HepG2 (cell line): ENCODE measurements around the gene FAHD1. TPM values are rescaled to one million over a fixed set of nuclear protein-coding genes. Genes with fewer than 3 reads are reported as not detected.

Experiments
- ATRX ChIP-seq: sonication (generic); formaldehyde crosslinking; IDR thresholded peaks from 2 replicates; pipeline ENCODE4 v1.4.0; 2020; ENCODE audit warnings: missing genetic modification reagents, borderline replicate concordance
- CC2D1A ChIP-seq: sonication (generic); formaldehyde crosslinking; IDR thresholded peaks from 2 replicates; pipeline ENCODE4 v1.8.1; 2023; ENCODE audit warnings: mild to moderate bottlenecking, missing genetic modification reagents
- HNF4G ChIP-seq, 2 experiments: sonication (generic) in 1 of 2; formaldehyde crosslinking in 1 of 2; IDR thresholded peaks; 2 replicates each; pipeline versions ENCODE4 v1.4.0 to v1.6.1; 2011 to 2020; ENCODE audit warnings: borderline replicate concordance in 2 of 2, low read depth in 2 of 2, mild to moderate bottlenecking in 2 of 2, low read length in 1 of 2, missing genetic modification reagents in 1 of 2, moderate library complexity in 1 of 2
- KIAA2018 ChIP-seq: sonication (generic); formaldehyde crosslinking; IDR thresholded peaks from 2 replicates; pipeline ENCODE4 v1.5.0; 2020; ENCODE audit warnings: mild to moderate bottlenecking, missing genetic modification reagents, borderline replicate concordance
- ONECUT2 ChIP-seq: sonication (generic); formaldehyde crosslinking; IDR thresholded peaks from 2 replicates; pipeline ENCODE4 v1.4.0; 2020; ENCODE audit warnings: missing genetic modification reagents
- SIN3A ChIP-seq: IDR thresholded peaks from 2 replicates; pipeline ENCODE4 v1.6.1; 2011; ENCODE audit warnings: low read depth, mild to moderate bottlenecking, control low read depth, low read length, borderline replicate concordance
- SKIL ChIP-seq: sonication (generic); formaldehyde crosslinking; IDR thresholded peaks from 2 replicates; pipeline ENCODE4 v1.8.0; 2022; ENCODE audit warnings: missing genetic modification reagents, mild to moderate bottlenecking, moderate library complexity, borderline replicate concordance
- SPEN ChIP-seq: sonication (generic); formaldehyde crosslinking; IDR thresholded peaks from 2 replicates; pipeline ENCODE4 v1.5.1; 2020; ENCODE audit warnings: low read depth, mild to moderate bottlenecking, missing genetic modification reagents
- TSC22D2 ChIP-seq: sonication (generic); formaldehyde crosslinking; IDR thresholded peaks from 2 replicates; pipeline ENCODE4 v1.5.1; 2020; ENCODE audit warnings: missing genetic modification reagents, mild to moderate bottlenecking, borderline replicate concordance
- ZNF598 ChIP-seq: sonication (generic); formaldehyde crosslinking; IDR thresholded peaks from 2 replicates; pipeline ENCODE4 v1.5.1; 2020; ENCODE audit warnings: mild to moderate bottlenecking, missing genetic modification reagents, borderline replicate concordance
- ZNF660 ChIP-seq: sonication (generic); formaldehyde crosslinking; IDR thresholded peaks from 2 replicates; pipeline ENCODE4 v1.5.1; 2020; ENCODE audit warnings: mild to moderate bottlenecking, low read depth, missing genetic modification reagents, borderline replicate concordance
- ZNF781 ChIP-seq: sonication (generic); formaldehyde crosslinking; IDR thresholded peaks from 2 replicates; pipeline ENCODE4 v1.5.1; 2020; ENCODE audit warnings: borderline replicate concordance, mild to moderate bottlenecking, missing genetic modification reagents; ENCODE audit errors: not compliant biosample characterization
- polyA plus RNA-seq, 8 experiments: library from polyadenylated mRNA; depleted of rRNA in 3 of 8; stranded (reverse) in 7 of 8; unstranded in 1 of 8; fragments of >200 nt; fragmentation: Illumina TruSeq in 4 of 8; extraction: Trizol in 4 of 8; gene quantifications; 2 replicates each; pipeline versions ENCODE4 v1.2.1 to v1.2.3, GENCODE V29; 2011 to 2016; ENCODE audit warnings: low read depth in 4 of 8, missing spikeins in 1 of 8, mixed read lengths in 1 of 8; ENCODE audit not compliant: insufficient read depth in 1 of 8
- total RNA-seq, 5 experiments: library from RNA; depleted of rRNA; stranded (reverse); fragments of >200 nt; fragmentation: Illumina TruSeq; extraction: Trizol; gene quantifications; 2 replicates each; pipeline ENCODE4 v1.2.3, GENCODE V29; 2016; ENCODE audit warnings: low read depth in 1 of 5
- TF ChIP-seq, protein P1 (sequence below): IDR thresholded peaks from 2 replicates; pipeline ENCODE4 v1.6.1; 2012; ENCODE audit warnings: low read length, improper control_type of control experiment

FAHD1 gene
- total and polyA plus RNA-seq, 2 of the 13 experiments (the other 11 are each of a cell fraction or from before 2014, with no cell fraction given), result 39.0 to 45.3 TPM

- TF ChIP-seq KIAA2018 (CRISPR knock-in tag) (no peak), HNF4G (IDR thresholded peaks at IDR 0.05; ENCODE audit: borderline replicate concordance, low read depth, low read length) (no peak), HNF4G (CRISPR knock-in tag; IDR thresholded peaks at IDR 0.05; ENCODE audit: borderline replicate concordance, low read depth) (no peak), ZNF598 (0 out of 2 replicates have a peak, but pooled peaks have one; percentile 55), TSC22D2 (no peak; the same call in 1 of the 2 replicates), SIN3A (no peak), SPEN (CRISPR knock-in tag) (peak; percentile 65), SKIL (CRISPR knock-in tag) (no peak; the same call in 1 of the 2 replicates), CC2D1A (no peak), ZNF781 (CRISPR knock-in tag) (no peak), ONECUT2 (CRISPR knock-in tag) (no peak), ZNF660 (no peak), ATRX (CRISPR knock-in tag) (no peak)
- TF ChIP-seq, protein P1, sequence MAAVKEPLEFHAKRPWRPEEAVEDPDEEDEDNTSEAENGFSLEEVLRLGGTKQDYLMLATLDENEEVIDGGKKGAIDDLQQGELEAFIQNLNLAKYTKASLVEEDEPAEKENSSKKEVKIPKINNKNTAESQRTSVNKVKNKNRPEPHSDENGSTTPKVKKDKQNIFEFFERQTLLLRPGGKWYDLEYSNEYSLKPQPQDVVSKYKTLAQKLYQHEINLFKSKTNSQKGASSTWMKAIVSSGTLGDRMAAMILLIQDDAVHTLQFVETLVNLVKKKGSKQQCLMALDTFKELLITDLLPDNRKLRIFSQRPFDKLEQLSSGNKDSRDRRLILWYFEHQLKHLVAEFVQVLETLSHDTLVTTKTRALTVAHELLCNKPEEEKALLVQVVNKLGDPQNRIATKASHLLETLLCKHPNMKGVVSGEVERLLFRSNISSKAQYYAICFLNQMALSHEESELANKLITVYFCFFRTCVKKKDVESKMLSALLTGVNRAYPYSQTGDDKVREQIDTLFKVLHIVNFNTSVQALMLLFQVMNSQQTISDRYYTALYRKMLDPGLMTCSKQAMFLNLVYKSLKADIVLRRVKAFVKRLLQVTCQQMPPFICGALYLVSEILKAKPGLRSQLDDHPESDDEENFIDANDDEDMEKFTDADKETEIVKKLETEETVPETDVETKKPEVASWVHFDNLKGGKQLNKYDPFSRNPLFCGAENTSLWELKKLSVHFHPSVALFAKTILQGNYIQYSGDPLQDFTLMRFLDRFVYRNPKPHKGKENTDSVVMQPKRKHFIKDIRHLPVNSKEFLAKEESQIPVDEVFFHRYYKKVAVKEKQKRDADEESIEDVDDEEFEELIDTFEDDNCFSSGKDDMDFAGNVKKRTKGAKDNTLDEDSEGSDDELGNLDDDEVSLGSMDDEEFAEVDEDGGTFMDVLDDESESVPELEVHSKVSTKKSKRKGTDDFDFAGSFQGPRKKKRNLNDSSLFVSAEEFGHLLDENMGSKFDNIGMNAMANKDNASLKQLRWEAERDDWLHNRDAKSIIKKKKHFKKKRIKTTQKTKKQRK, result no peak
Measured at GRCh38 chr16:1794221-1794871, 32.7 kb upstream of the FAHD1 start (continued).
